Measurements from ENCODE around the gene FCGR3A.
A peak's percentile ranks its signal among the peaks of the same experiment; 100 is the strongest.
"Not testable (repeated sequence)": the region's sequence is repeated elsewhere in the genome, so short reads cannot be mapped to it uniquely, and the experiment has no call there.

Gene FCGR3A

GRCh38 chr1:161540570-161540960 lies 9.1 kb downstream of the FCGR3A start:
- not testable (repeated sequence) for H3F3A ChIP-seq (ENCODE audit: control insufficient read depth, insufficient read depth); H3K9me2 ChIP-seq (replicated peaks; ENCODE audit: control insufficient read depth, low read length); H3K36me3 ChIP-seq (ENCODE audit: control insufficient read depth, low read length); H3K9me3 ChIP-seq (ENCODE audit: control insufficient read depth, insufficient read depth, low read length); H3K79me2 ChIP-seq (ENCODE audit: control insufficient read depth, low read length); H3K27ac ChIP-seq (ENCODE audit: low read depth, low read length); H4K20me1 ChIP-seq (ENCODE audit: control insufficient read depth, insufficient read depth, low read depth, low read length)
- H3K4me2 ChIP-seq (ENCODE audit: low read length), result peak overlapping the region; percentile 73
- peaks cover 14% of the 10 kb centered on the region for H3K4me1 ChIP-seq (ENCODE audit: control insufficient read depth, low read length)
- peak overlapping the region; percentile 70 for H3K4me3 ChIP-seq (ENCODE audit: low read length)
- peaks cover 35% of the 10 kb centered on the region for H3K27me3 ChIP-seq (ENCODE audit: control insufficient read depth, low read length)

GRCh38 chr1:161539731-161540569 lies 9.7 kb downstream of the FCGR3A start:
- TF ChIP-seq EZH2phosphoT487 (IDR thresholded peaks at IDR 0.05; ENCODE audit: borderline replicate concordance, low read length), result peak; percentile 64; the same call in 1 of the 2 replicates
- not testable (repeated sequence) for H3K27ac ChIP-seq (ENCODE audit: low read depth, low read length); H3F3A ChIP-seq (ENCODE audit: control insufficient read depth, insufficient read depth); H3K9me2 ChIP-seq (replicated peaks; ENCODE audit: control insufficient read depth, low read length); H3K36me3 ChIP-seq (ENCODE audit: control insufficient read depth, low read length); H3K9me3 ChIP-seq (ENCODE audit: control insufficient read depth, insufficient read depth, low read length); H3K79me2 ChIP-seq (ENCODE audit: control insufficient read depth, low read length); H4K20me1 ChIP-seq (ENCODE audit: control insufficient read depth, insufficient read depth, low read depth, low read length)
- Histone ChIP-seq H3K4me1 (ENCODE audit: control insufficient read depth, low read length) (peaks cover 14% of the 10 kb centered on the region), H3K4me2 (ENCODE audit: low read length) (peak overlapping the region; percentile 73), H3K27me3 (ENCODE audit: control insufficient read depth, low read length) (peaks cover 35% of the 10 kb centered on the region), H3K4me3 (ENCODE audit: low read length) (peak overlapping the region; percentile 70)

- not testable (repeated sequence) for H3K9me3 ChIP-seq (ENCODE audit: control insufficient read depth, insufficient read depth, low read length); H3K27ac ChIP-seq (ENCODE audit: low read depth, low read length); H3K79me2 ChIP-seq (ENCODE audit: control insufficient read depth, low read length); H3K4me3 ChIP-seq (ENCODE audit: low read length); H4K20me1 ChIP-seq (ENCODE audit: control insufficient read depth, insufficient read depth, low read depth, low read length); H3K9me2 ChIP-seq (replicated peaks; ENCODE audit: control insufficient read depth, low read length); H3F3A ChIP-seq (ENCODE audit: control insufficient read depth, insufficient read depth); H3K36me3 ChIP-seq (ENCODE audit: control insufficient read depth, low read length)
- H3K4me2 ChIP-seq (ENCODE audit: low read length), result peak overlapping the region; percentile 73; the same call in 1 of the 2 replicates
- peaks cover 14% of the 10 kb centered on the region for H3K4me1 ChIP-seq (ENCODE audit: control insufficient read depth, low read length)
- peaks cover 35% of the 10 kb centered on the region for H3K27me3 ChIP-seq (ENCODE audit: control insufficient read depth, low read length)
Measured at GRCh38 chr1:161538925-161539479, 10.6 kb downstream of the FCGR3A start.

GRCh38 chr1:161537068-161537669 lies 12.4 kb downstream of the FCGR3A start:
- H3K9me3 ChIP-seq (ENCODE audit: control insufficient read depth, insufficient read depth, low read length); H3K79me2 ChIP-seq (ENCODE audit: control insufficient read depth, low read length); H3K9me2 ChIP-seq (replicated peaks; ENCODE audit: control insufficient read depth, low read length); H3K4me3 ChIP-seq (ENCODE audit: low read length); H3K4me2 ChIP-seq (ENCODE audit: low read length); H3K27ac ChIP-seq (ENCODE audit: low read depth, low read length); H3K36me3 ChIP-seq (ENCODE audit: control insufficient read depth, low read length); H3F3A ChIP-seq (ENCODE audit: control insufficient read depth, insufficient read depth); H4K20me1 ChIP-seq (ENCODE audit: control insufficient read depth, insufficient read depth, low read depth, low read length): not testable (repeated sequence)
- H3K27me3 ChIP-seq (ENCODE audit: control insufficient read depth, low read length), result peaks cover 35% of the 10 kb centered on the region
- peaks cover 14% of the 10 kb centered on the region for H3K4me1 ChIP-seq (ENCODE audit: control insufficient read depth, low read length)

GRCh38 chr1:161532644-161533567 lies 16.7 kb downstream of the FCGR3A start:
- not testable (repeated sequence) for H3K4me3 ChIP-seq (ENCODE audit: low read length); H3K36me3 ChIP-seq (ENCODE audit: control insufficient read depth, low read length); H3K4me1 ChIP-seq (ENCODE audit: control insufficient read depth, low read length); H3K9me2 ChIP-seq (replicated peaks; ENCODE audit: control insufficient read depth, low read length); H3K4me2 ChIP-seq (ENCODE audit: low read length); H3K9me3 ChIP-seq (ENCODE audit: control insufficient read depth, insufficient read depth, low read length); H3K27ac ChIP-seq (ENCODE audit: low read depth, low read length); H3K79me2 ChIP-seq (ENCODE audit: control insufficient read depth, low read length); H4K20me1 ChIP-seq (ENCODE audit: control insufficient read depth, insufficient read depth, low read depth, low read length)
- Histone ChIP-seq H3F3A (ENCODE audit: control insufficient read depth, insufficient read depth) (peaks cover 12% of the 10 kb centered on the region), H3K27me3 (ENCODE audit: control insufficient read depth, low read length) (peaks cover 21% of the 10 kb centered on the region)

All from DOHH2 (cell line).